ENCODE data around the gene MAX.

DNA sequence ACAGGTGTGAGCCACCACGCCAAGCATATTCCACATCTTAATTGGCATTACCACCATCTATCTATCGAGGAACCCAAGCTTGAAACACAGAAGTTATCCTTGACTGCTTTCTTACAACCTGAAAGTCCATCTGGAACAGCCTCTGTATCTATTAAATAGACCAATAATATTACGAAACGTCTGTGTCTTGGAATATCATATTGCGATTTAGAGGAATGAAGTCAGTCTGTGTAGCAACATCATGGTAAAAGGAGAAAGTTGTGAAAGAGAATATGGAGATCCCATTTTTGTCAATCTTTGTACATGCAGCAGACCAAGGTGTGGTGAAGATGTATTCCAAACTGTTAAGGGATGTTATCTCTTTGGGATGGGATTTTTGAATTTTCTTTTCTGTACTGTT, 25.8 kb upstream of the MAX start:
- TF ChIP-seq, protein P1, sequence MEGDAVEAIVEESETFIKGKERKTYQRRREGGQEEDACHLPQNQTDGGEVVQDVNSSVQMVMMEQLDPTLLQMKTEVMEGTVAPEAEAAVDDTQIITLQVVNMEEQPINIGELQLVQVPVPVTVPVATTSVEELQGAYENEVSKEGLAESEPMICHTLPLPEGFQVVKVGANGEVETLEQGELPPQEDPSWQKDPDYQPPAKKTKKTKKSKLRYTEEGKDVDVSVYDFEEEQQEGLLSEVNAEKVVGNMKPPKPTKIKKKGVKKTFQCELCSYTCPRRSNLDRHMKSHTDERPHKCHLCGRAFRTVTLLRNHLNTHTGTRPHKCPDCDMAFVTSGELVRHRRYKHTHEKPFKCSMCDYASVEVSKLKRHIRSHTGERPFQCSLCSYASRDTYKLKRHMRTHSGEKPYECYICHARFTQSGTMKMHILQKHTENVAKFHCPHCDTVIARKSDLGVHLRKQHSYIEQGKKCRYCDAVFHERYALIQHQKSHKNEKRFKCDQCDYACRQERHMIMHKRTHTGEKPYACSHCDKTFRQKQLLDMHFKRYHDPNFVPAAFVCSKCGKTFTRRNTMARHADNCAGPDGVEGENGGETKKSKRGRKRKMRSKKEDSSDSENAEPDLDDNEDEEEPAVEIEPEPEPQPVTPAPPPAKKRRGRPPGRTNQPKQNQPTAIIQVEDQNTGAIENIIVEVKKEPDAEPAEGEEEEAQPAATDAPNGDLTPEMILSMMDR (IDR thresholded peaks at IDR 0.05) = no peak
- TF ChIP-seq POLR2A (IDR thresholded peaks at IDR 0.05) = no peak
